Keratinocyte (primary cell): Measurements from ENCODE around the gene MAPK4. TPM values are rescaled to one million over a fixed set of nuclear protein-coding genes. Genes with fewer than 3 reads are reported as not detected.

ENCODE experiments used
- DNase-seq: peaks from one replicate; pipeline ENCODE4 v3.0.0-alpha.2; 2011; ENCODE audit warnings: low read depth, missing footprints, low spot score
- FAIRE-seq: peaks from 2 replicates; lab custom pipeline; 2011; peaks lifted over from hg19 to GRCh38; lab: Jason Lieb, UNC
- H2AFZ ChIP-seq: 2 replicates; pipeline ENCODE4 v1.6.0; 2012; ENCODE audit warnings: low read length, control low read depth, inconsistent platforms; ENCODE audit not compliant: control insufficient read depth
- H3K27ac ChIP-seq: 2 replicates; pipeline ENCODE4 v1.5.1; 2011; ENCODE audit warnings: low read length; ENCODE audit not compliant: control insufficient read depth, insufficient read depth
- H3K27me3 ChIP-seq: 3 replicates; pipeline ENCODE4 v1.6.0; 2011; ENCODE audit warnings: low read length; ENCODE audit not compliant: control insufficient read depth, insufficient read depth; ENCODE audit errors: extremely low read depth
- H3K36me3 ChIP-seq, 2 experiments: 2 replicates in 1 of 2; 3 replicates in 1 of 2; pipeline ENCODE4 v1.5.1; 2011; ENCODE audit warnings: low read length in 2 of 2, mild to moderate bottlenecking in 1 of 2; ENCODE audit not compliant: control insufficient read depth in 2 of 2, insufficient read depth in 2 of 2; ENCODE audit errors: extremely low read depth in 1 of 2
- H3K4me1 ChIP-seq: 3 replicates; pipeline ENCODE4 v1.5.1; 2011; ENCODE audit warnings: low read length; ENCODE audit not compliant: control insufficient read depth, insufficient read depth; ENCODE audit errors: extremely low read depth
- H3K4me2 ChIP-seq: 3 replicates; pipeline ENCODE4 v1.6.0; 2011; ENCODE audit warnings: low read depth, low read length; ENCODE audit not compliant: control insufficient read depth, insufficient read depth; ENCODE audit errors: extremely low read depth
- H3K4me3 ChIP-seq, 3 experiments: fragments of 200-600 bp in 1 of 3; sonication (generic) in 1 of 3; 2 replicates in 2 of 3; 3 replicates in 1 of 3; pipeline ENCODE4 v1.5.1; 2011 to 2016; ENCODE audit warnings: low read length in 3 of 3, mild to moderate bottlenecking in 3 of 3, control low read depth in 2 of 3, inconsistent platforms in 1 of 3, low read depth in 1 of 3, mixed read lengths in 1 of 3, mixed run types in 1 of 3, moderate library complexity in 1 of 3; ENCODE audit not compliant: control insufficient read depth in 2 of 3, insufficient read depth in 2 of 3; ENCODE audit errors: extremely low read depth in 1 of 3
- H3K79me2 ChIP-seq: 2 replicates; pipeline ENCODE4 v1.6.0; 2012; ENCODE audit warnings: low read length; ENCODE audit not compliant: control insufficient read depth, insufficient read depth
- H3K9ac ChIP-seq: 3 replicates; pipeline ENCODE4 v1.6.0; 2011; ENCODE audit warnings: low read length; ENCODE audit not compliant: control insufficient read depth, insufficient read depth; ENCODE audit errors: extremely low read depth
- H3K9me1 ChIP-seq: 3 replicates; pipeline ENCODE4 v1.6.0; 2011; ENCODE audit warnings: low read length; ENCODE audit not compliant: control insufficient read depth, insufficient read depth; ENCODE audit errors: extremely low read depth
- H3K9me3 ChIP-seq: 2 replicates; pipeline ENCODE4 v1.5.1; 2012; ENCODE audit warnings: low read depth, low read length; ENCODE audit not compliant: control insufficient read depth
- H4K20me1 ChIP-seq: 3 replicates; pipeline ENCODE4 v1.6.0; 2011; ENCODE audit warnings: low read length; ENCODE audit not compliant: control insufficient read depth, insufficient read depth; ENCODE audit errors: extremely low read depth
- EZH2 ChIP-seq: IDR thresholded peaks from one replicate; pipeline ENCODE4 v1.6.1; 2012; ENCODE audit warnings: inconsistent platforms, mild to moderate bottlenecking, low read length, moderate library complexity
- dilution Hi-C: fragments of 300-500 bp; cut with MboI; formaldehyde crosslinking; loops from one replicate; pipeline ENCODE4 v1.7.0; 2020; ENCODE audit warnings: low sequenced_read_pairs; ENCODE audit not compliant: extremely low pct_ligation_motif_present
- polyA plus RNA-seq, 5 experiments: library from polyadenylated mRNA; depleted of rRNA in 3 of 5; stranded (reverse) in 3 of 5; stranded (forward) in 1 of 5; unstranded in 1 of 5; fragments of >200 nt; gene quantifications; 1 replicate in 1 of 5; 2 replicates in 3 of 5; 3 replicates in 1 of 5; pipeline versions ENCODE4 v1.2.1 to v1.2.3, GENCODE V29; 2011 to 2012; ENCODE audit warnings: missing spikeins in 2 of 5, low read depth in 1 of 5, low replicate concordance in 1 of 5
- TF ChIP-seq, protein P1 (sequence below), 3 experiments: IDR thresholded peaks in 1 of 3; conservative IDR thresholded peaks in 1 of 3; optimal IDR thresholded peaks in 1 of 3; 2 replicates in 2 of 3; 3 replicates in 1 of 3; pipeline versions ENCODE3 to v1.5.1; 2011; ENCODE audit warnings: low read length in 3 of 3, mild to moderate bottlenecking in 3 of 3, moderate library complexity in 2 of 3, control low read depth in 1 of 3, inconsistent platforms in 1 of 3; ENCODE audit not compliant: insufficient read depth in 2 of 3; ENCODE audit errors: extremely low read depth in 1 of 3

The MAPK4 gene
- polyA plus RNA-seq, 1 donor (not counting 4 experiments of a cell fraction or from before 2014, with no cell fraction given), result not detected

DNA sequence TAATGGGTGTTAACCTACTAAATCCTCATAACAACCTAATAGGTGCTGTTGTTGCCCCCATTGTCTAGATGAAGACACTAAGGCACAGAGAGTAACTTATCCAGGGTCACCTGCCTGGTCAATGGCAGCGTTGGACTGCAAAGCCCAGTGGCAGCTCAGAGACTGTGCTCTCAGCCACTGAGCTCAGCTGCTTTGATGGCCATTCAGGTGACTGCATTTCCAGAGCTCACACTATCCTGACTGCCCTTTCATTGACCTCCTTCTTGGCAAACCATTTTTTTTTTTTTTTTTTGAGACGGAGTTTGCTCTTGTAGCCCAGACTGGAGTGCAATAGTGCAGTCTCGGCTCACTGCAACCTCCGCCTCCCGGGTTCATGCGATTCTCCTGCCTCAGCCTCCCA is 115.2 kb downstream of the MAPK4 start:
- H2AFZ ChIP-seq, result no peak overlapping the region
- H3K36me3 ChIP-seq, result no peaks in the 10 kb centered on the region

DNA sequence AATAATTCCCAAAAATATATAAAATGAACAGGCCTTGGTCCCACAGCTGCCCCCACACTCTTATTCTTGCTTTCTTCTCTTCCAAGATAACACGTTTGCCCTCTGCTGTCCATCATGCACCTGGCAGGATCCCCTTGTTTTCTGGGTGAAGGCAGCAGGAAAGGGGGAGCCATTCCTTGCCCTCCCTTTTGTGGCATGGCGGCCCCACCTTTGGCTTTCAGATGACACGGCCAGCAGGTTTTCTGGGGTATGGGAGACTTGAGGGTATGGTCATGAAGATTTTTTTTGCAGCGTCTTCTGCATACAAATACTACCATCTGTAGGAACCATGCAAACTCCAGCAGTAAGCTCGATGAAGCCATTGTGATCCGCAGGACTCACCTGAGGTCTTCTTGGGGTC is 118.8 kb downstream of the MAPK4 start:
- Histone ChIP-seq H3K4me2 (no peak overlapping the region), H4K20me1 (no peaks in the 10 kb centered on the region), H2AFZ (no peak overlapping the region), H3K4me1 (no peaks in the 10 kb centered on the region), H3K9me3 (no peaks in the 10 kb centered on the region), H3K36me3 (no peaks in the 10 kb centered on the region), H3K27ac (no peak overlapping the region), H3K79me2 (no peaks in the 10 kb centered on the region), H3K9ac (no peak overlapping the region), H3K4me3 (no peak overlapping the region), H3K27me3 (no peaks in the 10 kb centered on the region), H3K9me1 (no peaks in the 10 kb centered on the region)
- dilution Hi-C loops, result no loop called here
- DNase-seq (no peak), FAIRE-seq (no peak)
- TF ChIP-seq EZH2, result no peak
- TF ChIP-seq, protein P1, sequence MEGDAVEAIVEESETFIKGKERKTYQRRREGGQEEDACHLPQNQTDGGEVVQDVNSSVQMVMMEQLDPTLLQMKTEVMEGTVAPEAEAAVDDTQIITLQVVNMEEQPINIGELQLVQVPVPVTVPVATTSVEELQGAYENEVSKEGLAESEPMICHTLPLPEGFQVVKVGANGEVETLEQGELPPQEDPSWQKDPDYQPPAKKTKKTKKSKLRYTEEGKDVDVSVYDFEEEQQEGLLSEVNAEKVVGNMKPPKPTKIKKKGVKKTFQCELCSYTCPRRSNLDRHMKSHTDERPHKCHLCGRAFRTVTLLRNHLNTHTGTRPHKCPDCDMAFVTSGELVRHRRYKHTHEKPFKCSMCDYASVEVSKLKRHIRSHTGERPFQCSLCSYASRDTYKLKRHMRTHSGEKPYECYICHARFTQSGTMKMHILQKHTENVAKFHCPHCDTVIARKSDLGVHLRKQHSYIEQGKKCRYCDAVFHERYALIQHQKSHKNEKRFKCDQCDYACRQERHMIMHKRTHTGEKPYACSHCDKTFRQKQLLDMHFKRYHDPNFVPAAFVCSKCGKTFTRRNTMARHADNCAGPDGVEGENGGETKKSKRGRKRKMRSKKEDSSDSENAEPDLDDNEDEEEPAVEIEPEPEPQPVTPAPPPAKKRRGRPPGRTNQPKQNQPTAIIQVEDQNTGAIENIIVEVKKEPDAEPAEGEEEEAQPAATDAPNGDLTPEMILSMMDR (optimal IDR thresholded peaks at IDR 0.05 in 1 of 3, IDR thresholded peaks at IDR 0.05 in 1 of 3, conservative IDR thresholded peaks at IDR 0.05 in 1 of 3; ENCODE audit: extremely low read depth in 1 of 3, insufficient read depth in 2 of 3, low read length in 3 of 3), result no peak

More for the DNA sequence above, 115.2 kb downstream of the MAPK4 start:
- H3K4me2 ChIP-seq, result no peak overlapping the region
- H3K9ac ChIP-seq, result no peak overlapping the region
- no peak for TF ChIP-seq EZH2
- no peak overlapping the region for H3K4me3 ChIP-seq
- FAIRE-seq (no peak), DNase-seq (no peak)
- H4K20me1 ChIP-seq, result no peaks in the 10 kb centered on the region
- no peaks in the 10 kb centered on the region for H3K9me1 ChIP-seq
- H3K4me1 ChIP-seq, result no peaks in the 10 kb centered on the region
- peaks cover 6% of the 10 kb centered on the region for H3K27me3 ChIP-seq
- H3K79me2 ChIP-seq, result no peaks in the 10 kb centered on the region
- dilution Hi-C loops, result no loop called here
- H3K9me3 ChIP-seq, result no peaks in the 10 kb centered on the region
- no peak overlapping the region for H3K27ac ChIP-seq

DNA sequence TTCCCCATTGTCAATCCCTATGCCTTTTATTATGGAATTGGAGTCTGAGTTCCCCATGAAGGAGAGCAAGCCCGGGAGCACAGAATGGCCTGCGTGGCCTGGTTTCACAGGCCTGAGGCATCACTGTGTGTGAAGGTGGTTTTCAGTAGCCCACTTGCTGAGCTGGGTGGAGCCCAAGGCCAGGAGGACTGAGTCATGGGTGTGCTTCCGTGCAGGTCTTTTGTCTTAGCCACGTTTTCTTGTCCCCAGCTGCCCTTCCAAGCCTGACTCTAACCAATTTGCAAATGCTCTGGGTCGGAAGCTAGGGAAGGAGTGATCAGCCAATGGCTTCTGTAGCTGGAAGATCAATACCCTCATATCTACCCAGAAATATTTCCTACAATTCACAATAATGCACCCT is 119.2 kb downstream of the MAPK4 start:
- no peaks in the 10 kb centered on the region for H3K9me1 ChIP-seq

More for the DNA sequence above, 119.2 kb downstream of the MAPK4 start:
- Histone ChIP-seq H4K20me1 (no peaks in the 10 kb centered on the region), H3K27ac (no peak overlapping the region), H3K4me1 (no peaks in the 10 kb centered on the region), H3K4me3 (no peak overlapping the region), H2AFZ (no peak overlapping the region), H3K27me3 (no peaks in the 10 kb centered on the region), H3K9me3 (no peaks in the 10 kb centered on the region), H3K79me2 (no peaks in the 10 kb centered on the region), H3K9ac (no peak overlapping the region), H3K4me2 (no peak overlapping the region), H3K36me3 (no peaks in the 10 kb centered on the region)
- dilution Hi-C loops, result no loop called here
- no peak for DNase-seq
- FAIRE-seq, result no peak
- TF ChIP-seq, protein P1 (optimal IDR thresholded peaks at IDR 0.05 in 1 of 3, IDR thresholded peaks at IDR 0.05 in 1 of 3, conservative IDR thresholded peaks at IDR 0.05 in 1 of 3; ENCODE audit: extremely low read depth in 1 of 3, insufficient read depth in 2 of 3, low read length in 3 of 3), result no peak
- TF ChIP-seq EZH2, result no peak
